Nephron progenitor cell (in vitro differentiated cells): Measurements from ENCODE around the gene C8G.

Experiments used
- DNase-seq: peaks from one replicate; pipeline ENCODE4 v3.0.0; 2021
- H3K27ac Mint-ChIP-seq: 2 replicates; pipeline ENCODE4 v1.8.0; 2021; ENCODE audit warnings: mild to moderate bottlenecking, moderate library complexity, mixed read lengths
- H3K27me3 Mint-ChIP-seq: 2 replicates; pipeline ENCODE4 v1.8.0; 2021; ENCODE audit warnings: mild to moderate bottlenecking, low read depth, mixed read lengths; ENCODE audit not compliant: poor library complexity
- H3K36me3 Mint-ChIP-seq: 2 replicates; pipeline ENCODE4 v1.8.0; 2021; ENCODE audit warnings: low read depth, mixed read lengths
- H3K4me1 Mint-ChIP-seq: 2 replicates; pipeline ENCODE4 v1.8.0; 2021; ENCODE audit warnings: mixed read lengths
- H3K4me3 Mint-ChIP-seq: 2 replicates; pipeline ENCODE4 v1.8.0; 2021; ENCODE audit warnings: mild to moderate bottlenecking, moderate library complexity, mixed read lengths
- H3K9me3 Mint-ChIP-seq: 2 replicates; pipeline ENCODE4 v1.8.0; 2021; ENCODE audit warnings: mild to moderate bottlenecking, moderate library complexity, mixed read lengths
- CTCF ChIP-seq: fragments of 200-600 bp; sonication (generic); IDR thresholded peaks from 2 replicates; pipeline ENCODE4 v1.5.0; 2021; ENCODE audit warnings: antibody characterized with exemption

Gene C8G

GRCh38 chr9:136969774-136970173 is 24.7 kb downstream of the C8G start:
- H3K27me3 Mint-ChIP-seq = peaks cover 21% of the 10 kb centered on the region
- no peaks in the 10 kb centered on the region for H3K9me3 Mint-ChIP-seq
- peaks cover 12% of the 10 kb centered on the region for H3K4me1 Mint-ChIP-seq
- no peaks in the 10 kb centered on the region for H3K36me3 Mint-ChIP-seq
- no peak overlapping the region for H3K27ac Mint-ChIP-seq
- no peak overlapping the region for H3K4me3 Mint-ChIP-seq
- DNase-seq = no peak
- no peak for TF ChIP-seq CTCF

GRCh38 chr9:136970361-136970760 is 25.3 kb downstream of the C8G start:
- Mint-ChIP-seq H3K9me3 (no peaks in the 10 kb centered on the region), H3K27me3 (peaks cover 22% of the 10 kb centered on the region), H3K4me1 (peaks cover 13% of the 10 kb centered on the region), H3K36me3 (no peaks in the 10 kb centered on the region), H3K4me3 (no peak overlapping the region), H3K27ac (no peak overlapping the region)
- no peak for DNase-seq
- TF ChIP-seq CTCF = no peak

GRCh38 chr9:136971746-136972145 is 26.7 kb downstream of the C8G start:
- TF ChIP-seq CTCF = no peak
- peaks cover 5% of the 10 kb centered on the region for H3K4me1 Mint-ChIP-seq
- H3K9me3 Mint-ChIP-seq = no peaks in the 10 kb centered on the region
- no peak overlapping the region for H3K27ac Mint-ChIP-seq
- H3K27me3 Mint-ChIP-seq = peaks cover 15% of the 10 kb centered on the region
- no peaks in the 10 kb centered on the region for H3K36me3 Mint-ChIP-seq
- H3K4me3 Mint-ChIP-seq = no peak overlapping the region
- DNase-seq = no peak

- peaks cover 5% of the 10 kb centered on the region for H3K4me1 Mint-ChIP-seq
- H3K27me3 Mint-ChIP-seq = peaks cover 18% of the 10 kb centered on the region
- DNase-seq = no peak
- no peaks in the 10 kb centered on the region for H3K9me3 Mint-ChIP-seq
- no peak overlapping the region for H3K27ac Mint-ChIP-seq
- TF ChIP-seq CTCF = no peak
- no peak overlapping the region for H3K4me3 Mint-ChIP-seq
- H3K36me3 Mint-ChIP-seq = no peaks in the 10 kb centered on the region
Observed at GRCh38 chr9:136972335-136972734, 27.3 kb downstream of the C8G start.

GRCh38 chr9:136972743-136973142 is 27.7 kb downstream of the C8G start:
- H3K9me3 Mint-ChIP-seq = no peaks in the 10 kb centered on the region
- TF ChIP-seq CTCF = no peak
- H3K36me3 Mint-ChIP-seq = no peaks in the 10 kb centered on the region
- no peak overlapping the region for H3K27ac Mint-ChIP-seq
- H3K4me3 Mint-ChIP-seq = no peak overlapping the region
- no peak for DNase-seq
- peaks cover 5% of the 10 kb centered on the region for H3K4me1 Mint-ChIP-seq
- peaks cover 22% of the 10 kb centered on the region for H3K27me3 Mint-ChIP-seq
